ENCODE results near the gene GRM4.

GRM4 gene

DNA sequence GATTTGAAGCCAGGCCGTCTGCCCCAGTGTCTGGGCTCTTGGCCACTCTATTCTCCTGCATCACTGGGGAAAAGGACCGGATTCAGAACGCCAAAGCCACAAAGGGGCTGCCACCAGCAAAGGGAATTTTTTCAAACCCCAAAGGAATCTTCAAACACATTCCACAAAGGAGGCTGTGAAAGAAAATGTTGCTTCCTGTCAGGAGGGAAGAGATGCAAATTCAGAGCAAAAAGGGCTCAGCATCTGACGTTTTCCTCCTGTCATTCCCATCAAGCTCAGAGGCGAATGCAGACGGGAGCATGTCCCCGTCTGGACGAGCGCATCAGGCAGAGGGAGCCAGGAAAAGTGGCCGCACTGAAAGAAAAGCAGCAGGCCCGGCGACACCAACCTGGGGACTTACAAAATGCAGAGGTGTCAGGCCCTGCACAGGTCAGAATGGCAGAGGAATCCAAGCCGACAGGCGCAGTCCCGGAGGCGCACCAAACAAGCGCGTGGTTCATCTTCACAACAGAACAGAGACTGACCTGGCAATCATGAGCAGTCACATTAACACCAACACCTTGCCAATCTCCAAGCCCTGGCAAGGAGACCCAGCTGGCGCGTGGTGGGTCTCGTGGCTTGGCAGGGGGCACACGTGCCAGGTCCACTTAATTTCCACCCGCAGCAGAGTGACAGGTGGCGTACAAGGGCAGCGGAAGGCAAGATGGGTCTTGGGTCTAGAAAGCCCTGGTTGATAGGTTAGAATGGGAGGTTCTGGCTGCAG is 62.8 kb downstream of the GRM4 start:
- no peak for DNase-seq (ENCODE audit: low read depth)

DNA sequence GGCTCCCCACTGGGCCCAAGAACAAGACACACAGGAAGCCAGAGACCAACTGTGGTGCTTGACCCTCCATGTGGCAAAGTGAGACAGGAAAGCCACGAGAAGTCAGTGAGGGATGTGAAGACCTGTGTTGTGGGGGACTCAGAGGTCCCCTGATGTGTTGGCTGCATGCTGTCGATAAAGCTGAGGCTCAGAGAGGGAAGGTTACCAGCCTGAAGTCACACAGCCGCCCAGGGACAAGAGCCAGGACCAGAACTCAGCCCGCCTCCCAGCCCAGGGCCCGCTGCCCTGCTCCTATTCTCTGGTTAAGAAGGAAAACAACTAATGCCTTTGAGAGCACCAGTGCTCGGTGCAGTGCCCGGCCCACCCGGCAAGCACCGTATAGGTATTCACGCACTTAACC is 63.5 kb downstream of the GRM4 start:
- no peak for DNase-seq (ENCODE audit: low read depth)

DNA sequence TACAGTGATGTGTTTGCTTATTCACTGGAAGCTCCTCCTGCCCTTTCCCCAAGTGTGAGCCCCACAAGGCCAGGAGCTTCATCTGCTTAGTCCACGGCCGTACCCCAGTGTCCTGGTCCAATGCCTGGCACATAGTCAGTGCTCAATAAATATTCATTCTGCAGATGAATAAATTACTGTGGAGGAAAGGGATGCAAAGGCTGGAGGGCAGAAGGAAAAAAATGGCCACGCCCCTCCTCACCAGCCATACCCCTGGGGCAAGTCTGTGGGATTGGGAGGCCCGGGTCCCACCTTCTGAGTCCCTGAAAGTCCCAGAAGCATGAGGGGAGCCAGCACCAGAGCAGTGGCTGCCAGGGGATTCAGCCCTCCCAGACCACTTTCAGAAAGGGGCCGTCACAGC is 65.5 kb downstream of the GRM4 start:
- no peak for DNase-seq (ENCODE audit: low read depth)

DNA sequence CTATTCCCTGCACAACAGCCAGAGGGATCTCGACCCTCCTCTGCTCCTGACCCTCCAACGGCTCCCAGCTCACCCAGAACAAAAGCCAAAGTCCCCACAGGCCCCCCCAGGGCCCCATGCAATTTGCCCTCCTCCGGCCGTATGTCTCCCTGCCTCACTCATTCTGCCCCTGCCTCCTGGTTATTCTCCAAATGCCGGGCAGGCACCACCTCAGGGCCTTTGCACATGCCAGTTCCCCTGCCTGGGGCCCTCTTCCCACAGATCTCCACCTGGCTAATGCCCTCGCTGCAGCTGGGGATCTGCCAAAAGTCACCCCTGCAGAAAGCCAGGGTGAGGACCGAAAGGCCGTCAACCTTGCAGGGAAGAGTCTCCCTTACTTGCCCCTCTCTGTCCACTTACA is 66.0 kb downstream of the GRM4 start:
- DNase-seq (ENCODE audit: low read depth), result no peak

DNA sequence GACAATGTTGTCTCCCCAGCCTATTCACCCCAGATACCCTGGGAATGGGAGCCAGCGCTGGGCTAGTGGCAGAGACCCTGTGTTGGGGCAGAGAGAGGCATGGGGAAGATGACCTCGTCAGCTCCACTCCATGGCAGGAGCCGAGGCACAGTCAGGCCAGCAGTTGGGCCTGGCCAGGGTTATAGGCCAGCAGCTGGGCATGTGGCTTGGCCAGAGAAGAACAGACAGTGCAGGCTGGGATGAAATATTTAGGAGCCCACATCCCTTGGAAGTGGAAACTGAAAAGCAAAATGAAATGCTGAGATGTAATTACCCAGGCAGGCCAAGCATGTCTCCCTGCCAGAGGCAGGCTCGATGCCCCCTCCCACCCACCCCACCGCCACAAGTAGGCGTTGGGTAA is 70.0 kb downstream of the GRM4 start:
- DNase-seq (ENCODE audit: low read depth), result no peak

DNA sequence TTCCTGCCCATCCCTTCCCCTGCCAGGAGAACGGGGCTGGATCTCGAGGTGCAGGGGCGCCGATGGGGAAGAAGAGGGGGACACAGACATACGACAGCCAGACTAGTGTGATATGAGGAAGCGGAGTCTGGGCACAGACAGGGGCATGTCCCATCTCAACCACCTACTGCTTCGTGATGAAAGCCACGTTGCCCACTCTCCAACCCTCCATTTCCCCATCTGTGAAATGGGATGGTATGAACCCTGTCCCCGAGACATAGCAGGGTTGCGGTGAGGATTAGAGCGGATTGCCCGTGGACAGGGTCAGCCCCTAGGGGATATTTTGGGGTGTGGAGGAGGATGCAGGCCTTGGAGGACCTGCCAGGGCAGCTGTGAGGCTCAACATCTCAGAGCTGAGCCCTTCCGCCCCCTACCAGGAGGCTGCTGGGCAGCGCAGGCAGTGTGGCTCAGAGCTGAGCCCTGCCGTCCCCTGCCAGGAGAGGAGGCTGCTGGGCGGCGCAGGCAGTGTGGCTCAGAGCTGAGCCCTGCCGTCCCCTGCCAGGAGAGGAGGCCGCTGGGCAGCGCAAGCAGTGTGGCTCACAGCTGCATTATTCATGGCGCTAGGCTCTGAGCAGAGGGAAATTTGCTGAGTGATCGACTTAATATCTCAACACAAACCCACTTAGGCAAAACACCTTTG is 71.7 kb downstream of the GRM4 start:
- no peak for DNase-seq (ENCODE audit: low read depth)

DNA sequence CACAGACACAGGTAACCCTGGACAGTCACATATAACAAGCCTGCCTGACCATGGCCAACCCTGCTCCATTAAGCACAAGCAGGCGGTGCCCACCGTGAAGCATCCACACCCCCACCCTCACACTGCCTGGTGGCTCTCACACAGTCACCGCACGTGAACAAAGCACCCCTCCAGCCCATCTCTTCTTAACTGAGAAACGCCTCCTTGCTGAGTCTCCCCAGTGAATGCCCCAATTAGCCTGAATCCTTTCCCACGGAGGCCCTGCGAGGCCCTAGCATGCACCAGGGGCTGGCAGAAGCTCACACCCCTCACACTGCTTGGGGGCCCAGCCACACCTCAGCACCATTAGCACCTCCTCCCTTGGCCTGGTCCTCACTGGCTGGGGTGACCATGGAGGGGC is 72.3 kb downstream of the GRM4 start:
- DNase-seq (ENCODE audit: low read depth), result no peak

DNA sequence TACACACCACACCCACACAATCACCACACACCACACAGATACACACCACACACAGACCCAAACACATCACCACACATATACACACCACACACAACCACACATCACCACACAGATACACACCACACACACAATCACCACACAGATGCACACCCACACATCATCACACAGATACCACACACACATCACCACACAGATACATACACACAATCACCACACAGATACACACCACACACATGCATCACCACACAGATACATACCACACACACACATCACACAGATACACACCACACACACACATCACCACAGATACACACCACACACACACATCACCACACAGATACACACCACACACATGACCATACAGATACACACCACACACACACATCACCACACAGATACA is 73.2 kb downstream of the GRM4 start:
- no peak for DNase-seq (ENCODE audit: low read depth)

DNA sequence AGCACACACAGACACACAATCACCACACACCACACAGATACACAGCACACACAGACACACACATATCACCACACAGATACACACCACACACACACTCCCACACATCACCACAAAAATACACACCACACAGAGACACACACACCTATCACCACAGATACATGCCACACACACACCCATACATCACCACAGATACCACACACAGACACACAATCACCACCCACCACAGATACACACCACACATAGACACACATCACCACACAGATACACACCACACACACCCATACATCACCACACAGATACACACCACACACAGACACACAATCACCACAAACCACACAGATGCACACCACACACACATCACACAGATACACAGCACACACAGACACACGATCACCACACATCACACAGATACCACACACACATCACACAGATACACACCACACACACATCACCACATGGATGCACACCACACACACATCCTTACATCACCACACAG is 74.0 kb downstream of the GRM4 start:
- DNase-seq (ENCODE audit: low read depth), result no peak

DNA sequence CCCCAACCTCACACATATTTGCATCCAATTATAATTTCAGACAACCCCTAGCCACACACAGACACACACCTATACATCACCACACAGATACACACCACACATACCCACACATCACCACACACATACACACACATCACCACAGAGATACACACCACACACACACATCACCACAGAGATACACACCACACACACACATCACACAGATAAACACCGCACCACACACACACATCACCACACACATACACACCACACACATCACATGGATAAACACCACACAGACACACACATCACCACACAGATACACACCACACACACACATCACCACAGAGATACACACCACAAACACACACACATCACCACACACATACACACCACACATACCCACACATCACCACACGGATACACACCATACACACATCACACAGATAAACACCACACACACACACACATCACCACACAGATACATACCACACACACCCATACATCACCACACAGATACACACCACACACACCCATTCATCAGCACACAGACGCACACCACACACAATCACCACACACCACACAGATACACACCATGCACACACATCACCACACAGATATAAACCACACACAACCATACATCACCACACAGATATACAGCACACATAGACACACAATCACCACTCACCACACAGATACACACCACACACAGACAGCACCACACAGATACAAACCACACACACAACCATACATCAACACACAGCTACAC is 74.6 kb downstream of the GRM4 start:
- no peak for DNase-seq (ENCODE audit: low read depth)

DNA sequence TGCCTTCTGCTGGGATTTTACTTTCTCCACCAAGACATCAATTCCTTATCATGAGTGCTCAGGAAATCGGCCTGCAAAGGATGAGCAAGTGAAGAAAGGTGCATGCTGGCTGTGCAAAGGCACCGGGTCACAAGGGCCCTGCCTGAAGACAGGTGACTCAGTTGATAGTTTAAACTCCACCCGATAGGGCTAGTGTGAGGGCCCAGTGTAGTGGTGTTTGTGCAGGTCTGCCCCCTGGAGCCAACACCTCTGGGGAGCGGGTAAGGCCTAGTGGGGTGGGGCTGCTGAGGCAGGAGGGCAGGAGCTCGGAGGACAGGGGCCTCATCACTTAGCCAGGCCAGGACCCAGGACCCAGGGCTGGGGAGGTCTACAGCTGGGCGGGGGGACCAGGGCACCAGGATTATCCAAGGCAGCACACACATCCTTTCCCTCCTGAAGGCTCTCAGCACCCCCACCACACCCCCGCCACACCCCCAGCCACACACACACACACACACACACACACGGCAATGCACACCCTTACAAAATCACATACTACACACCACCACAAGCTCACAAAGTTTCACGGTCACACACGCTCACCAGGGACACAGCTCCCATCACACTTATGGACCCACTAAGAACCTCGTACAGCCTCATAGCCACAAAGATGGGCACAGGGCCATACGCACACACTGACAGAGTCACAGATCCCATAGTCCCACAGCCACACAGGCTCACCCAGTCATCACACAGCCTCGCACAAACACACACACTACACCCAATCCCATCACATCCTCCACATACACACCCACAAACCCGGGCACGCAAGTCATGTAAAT is 75.4 kb downstream of the GRM4 start:
- no peak for DNase-seq (ENCODE audit: low read depth)

DNA sequence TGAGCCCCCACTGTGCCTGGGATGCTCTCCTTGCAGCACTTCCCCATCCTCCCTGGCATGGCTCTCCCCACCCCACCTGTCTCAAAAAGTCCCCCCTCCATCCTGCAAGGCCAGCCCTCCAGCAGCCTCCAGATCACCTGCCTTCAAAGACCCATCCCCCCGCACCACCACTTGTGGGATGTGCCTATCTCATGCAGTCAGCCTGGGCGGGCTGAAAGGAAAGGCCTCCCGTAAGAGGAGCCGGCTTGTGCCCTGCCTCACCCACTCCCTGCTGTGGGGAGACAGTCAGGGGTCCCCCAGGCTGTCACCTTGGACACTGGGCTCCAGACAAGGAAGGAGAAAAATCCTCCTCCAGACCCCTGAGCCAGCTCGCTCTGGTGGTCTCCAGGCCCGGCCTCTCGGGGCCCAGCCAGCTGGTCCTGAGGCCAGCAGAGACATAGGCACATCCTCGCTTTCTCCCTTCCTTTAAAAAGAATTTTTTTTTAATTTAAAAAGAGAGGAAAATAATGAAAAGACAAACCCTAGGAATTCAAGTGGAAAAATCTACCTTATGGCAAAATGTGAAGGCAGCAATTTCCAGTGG is 77.3 kb downstream of the GRM4 start:
- no peak for DNase-seq (ENCODE audit: low read depth)

DNA sequence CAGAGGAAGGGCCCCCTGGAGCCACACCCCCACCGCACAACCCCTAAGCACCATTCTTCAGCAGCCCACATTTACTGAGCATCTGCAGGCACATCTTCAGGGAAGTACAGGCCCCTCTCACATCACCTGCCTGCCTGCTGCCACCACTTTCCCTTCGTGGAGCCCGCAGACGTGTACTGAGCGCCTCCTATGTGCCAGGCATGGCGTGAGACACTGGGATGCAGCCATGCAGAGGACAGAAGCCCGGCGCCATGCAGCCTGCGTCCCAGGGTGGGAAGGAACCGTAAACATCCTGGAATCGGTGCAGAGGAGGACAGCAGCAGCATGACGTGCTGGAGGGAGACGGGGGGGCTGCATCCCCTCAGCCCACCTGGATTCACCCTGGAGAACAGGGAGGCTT is 78.1 kb downstream of the GRM4 start:
- no peak for DNase-seq (ENCODE audit: low read depth)

DNA sequence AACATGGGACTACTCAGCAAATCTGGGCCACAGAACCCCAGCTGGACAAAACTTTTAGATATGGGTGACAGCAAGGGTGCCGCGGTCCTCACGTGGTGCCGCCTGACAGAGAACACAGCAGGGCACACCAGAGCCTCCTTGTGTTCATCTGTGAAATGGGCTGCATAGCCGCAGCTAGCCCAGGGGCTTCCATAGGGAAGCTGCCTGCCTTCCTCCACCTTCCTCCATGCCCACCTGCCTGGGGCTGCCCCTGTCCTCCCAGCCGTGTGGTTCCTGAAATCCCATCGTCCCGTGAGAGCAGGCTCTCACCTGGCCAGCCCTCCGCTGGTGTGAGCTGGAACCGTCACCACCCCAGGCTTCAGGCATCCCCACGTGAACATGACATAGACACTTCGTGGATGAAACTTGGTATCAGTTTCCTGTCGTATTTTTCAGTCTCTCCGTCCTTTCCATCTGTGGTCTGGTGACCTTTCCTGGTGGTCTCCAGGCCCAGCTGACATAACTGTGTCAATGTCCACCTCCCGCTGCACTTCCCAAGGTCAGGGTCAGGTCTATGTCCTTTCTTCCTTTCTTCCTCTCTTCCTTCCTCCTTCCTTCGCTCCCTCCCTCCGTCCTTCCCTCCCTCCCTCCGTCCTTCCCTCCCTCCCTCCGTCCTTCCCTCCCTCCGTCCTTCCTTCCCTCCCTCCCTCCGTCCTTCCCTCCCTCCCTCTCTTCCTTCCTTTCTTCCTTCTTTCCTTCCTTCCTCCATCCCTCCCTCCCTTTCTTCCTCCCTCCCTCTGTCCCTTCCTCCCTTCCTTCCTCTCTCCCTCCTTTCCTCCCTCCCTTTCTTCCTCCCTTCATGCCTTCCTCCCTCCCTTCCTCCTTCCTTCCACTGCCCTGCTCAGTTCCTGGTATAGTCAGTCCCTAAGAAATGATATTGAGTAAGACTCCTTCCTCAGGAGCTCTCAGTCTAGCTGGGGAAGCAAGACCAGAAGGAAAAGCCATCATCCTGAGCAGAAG is 78.8 kb downstream of the GRM4 start:
- DNase-seq (ENCODE audit: low read depth), result no peak

DNA sequence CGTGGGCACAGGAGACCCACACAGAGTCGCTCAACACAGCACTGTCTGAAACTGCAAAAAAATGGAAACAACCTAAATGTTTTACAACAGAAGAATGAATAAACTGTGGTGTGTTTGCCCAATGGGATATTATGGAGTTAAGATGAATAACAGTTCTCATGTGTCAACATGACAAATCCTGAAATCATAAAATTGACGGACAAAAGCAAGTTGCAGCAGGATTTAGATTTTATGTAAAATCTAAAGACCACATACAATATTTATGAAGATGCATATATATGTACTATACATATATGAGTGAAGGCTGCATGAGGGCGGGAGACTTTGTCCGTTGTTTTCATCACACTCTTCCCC is 79.7 kb downstream of the GRM4 start:
- DNase-seq (ENCODE audit: low read depth), result no peak

DNA sequence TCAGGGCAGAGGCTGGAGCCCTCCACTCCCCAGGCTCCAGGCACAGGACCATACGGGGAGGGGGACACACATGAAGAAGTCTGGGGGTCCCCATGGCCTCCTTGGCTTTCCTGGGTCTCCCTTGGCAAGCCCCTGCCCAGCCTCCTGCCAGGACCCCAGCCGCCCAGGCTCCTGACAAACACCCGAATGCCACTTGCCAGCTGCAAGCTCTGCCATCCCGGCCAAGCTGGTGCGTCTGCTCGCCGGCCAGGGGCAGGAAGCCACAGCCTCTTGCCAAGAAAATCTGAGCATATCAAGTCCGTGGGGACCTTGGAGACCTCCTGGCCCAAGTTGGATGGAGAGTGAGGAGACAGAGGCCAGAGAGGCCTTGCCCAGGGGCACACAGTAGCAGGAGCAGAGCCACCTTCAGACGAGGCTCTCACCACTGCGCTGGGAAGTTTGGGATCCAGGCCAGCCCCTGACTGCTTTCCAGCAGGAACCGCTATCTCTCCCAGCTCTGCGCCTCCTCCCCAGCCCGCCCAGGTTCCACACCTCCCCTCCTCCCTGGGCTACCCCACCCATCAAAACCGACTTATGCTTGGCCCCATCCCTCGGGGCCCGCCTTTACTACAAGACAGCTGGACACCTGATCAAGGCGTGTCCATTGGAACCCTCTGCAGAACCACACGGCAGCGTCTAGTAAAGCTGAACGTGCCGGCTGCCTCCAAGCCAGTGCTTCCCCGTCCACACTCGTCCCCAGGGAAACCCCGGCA is 80.2 kb downstream of the GRM4 start:
- no peak for DNase-seq (ENCODE audit: low read depth)

DNA sequence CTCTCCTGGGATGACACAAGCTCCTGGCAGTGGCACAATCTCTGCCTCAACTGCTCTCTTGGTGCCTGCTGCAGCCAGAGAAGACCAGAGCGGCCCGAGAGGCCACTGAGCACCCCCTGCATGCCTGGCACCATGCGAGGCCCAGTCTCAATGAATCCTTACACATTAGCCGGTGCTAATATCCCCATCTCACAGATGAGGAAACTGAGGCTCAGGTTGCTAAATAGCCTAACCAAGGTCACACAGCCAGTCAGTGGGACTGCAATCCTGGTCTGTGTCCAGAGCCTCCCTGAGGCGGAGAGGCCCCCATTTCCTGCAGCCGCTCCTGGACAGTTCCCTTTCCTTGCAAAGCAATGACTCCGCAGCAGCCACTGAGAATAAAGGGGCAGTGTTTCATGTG is 81.2 kb downstream of the GRM4 start:
- DNase-seq (ENCODE audit: low read depth), result no peak

DNA sequence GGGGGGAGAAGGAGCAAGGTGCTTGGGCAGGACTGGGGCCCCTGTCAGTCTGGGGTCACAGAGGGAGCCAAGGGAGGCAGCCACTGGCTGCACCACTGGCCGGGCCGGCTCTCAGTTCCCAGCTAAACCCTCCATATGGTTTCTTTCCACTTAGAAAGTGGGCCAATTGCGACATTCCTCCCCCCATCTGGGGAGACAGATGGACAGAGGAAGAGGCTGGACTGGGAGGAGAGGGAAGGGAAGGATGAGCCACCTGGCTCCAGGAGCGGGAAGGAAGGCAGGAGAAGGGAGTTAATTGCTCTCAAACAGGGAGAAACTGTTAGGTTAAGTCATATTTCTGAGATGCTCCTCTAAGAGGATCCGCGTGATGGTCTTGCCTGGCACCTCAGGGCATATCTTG is 82.2 kb downstream of the GRM4 start:
- no peak for DNase-seq (ENCODE audit: low read depth)

DNA sequence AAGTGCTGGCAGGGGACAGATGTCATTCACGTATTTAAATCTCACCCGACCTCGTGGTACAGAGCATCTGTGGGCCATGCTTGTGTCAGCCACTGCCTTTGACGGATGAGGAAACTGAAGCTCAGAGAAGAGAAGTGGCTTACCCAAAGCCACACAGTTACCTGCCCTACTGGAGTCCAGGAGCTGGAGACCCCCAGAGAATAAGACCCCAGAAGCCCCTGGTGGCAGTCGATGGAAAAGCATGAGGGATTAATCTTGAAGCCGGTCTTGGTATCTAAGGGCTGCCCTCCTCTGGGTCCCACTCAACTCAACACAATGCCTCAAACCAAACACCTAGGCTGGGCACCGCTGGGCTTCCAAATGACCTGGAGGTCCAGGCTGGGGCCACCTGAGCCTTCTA is 83.1 kb downstream of the GRM4 start:
- DNase-seq (ENCODE audit: low read depth), result no peak

DNA sequence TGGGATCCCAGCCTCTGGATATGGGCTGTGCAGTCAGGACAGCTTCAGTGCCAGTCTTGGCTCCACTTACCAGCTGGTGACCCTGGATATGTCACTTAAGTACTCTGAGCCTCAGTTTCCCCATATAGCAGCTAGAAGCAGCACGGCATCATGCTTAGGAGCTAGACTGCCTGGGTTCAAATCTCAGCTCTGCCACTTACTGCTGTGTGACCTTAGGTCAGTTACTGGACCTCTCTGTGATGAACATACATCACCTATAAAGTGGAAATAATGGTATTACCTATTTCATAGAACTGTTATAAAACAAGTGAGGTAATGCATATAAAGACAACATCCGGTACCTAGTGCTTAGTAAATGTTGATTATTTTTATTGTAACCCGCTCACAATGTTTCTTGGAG is 83.7 kb downstream of the GRM4 start:
- DNase-seq (ENCODE audit: low read depth), result no peak

Measured in iris pigment epithelial cell (primary cell).